GM12878 (cell line): Measurements from ENCODE around the gene SLC22A7. TPM values are rescaled to one million over a fixed set of nuclear protein-coding genes. Genes with fewer than 3 reads are reported as not detected.

ENCODE experiments used
- ATAC-seq: fragments of 200-7000 bp; cut with Tn5 transposase; 3 replicates; pipeline ENCODE4 v1.9.1; 2020; ENCODE audit warnings: mild to moderate bottlenecking, moderate library complexity
- BruUV-seq: library from RNA; stranded (reverse); fragments of 400-500 nt; replicated peaks from 2 replicates; lab custom pipeline; 2021; lab: Mats Ljungman, UMichigan
- CTCF ChIA-PET: fragments of 300-600 bp; sonication (Branson Sonifier 250); formaldehyde crosslinking; extraction: SDS; loops from one replicate; lab custom pipeline; 2021; ENCODE audit warnings: inconsistent platforms; lab: Yijun Ruan, JAX
- POLR2A ChIA-PET: fragments of 350-600 bp; formaldehyde crosslinking; extraction: SDS; loops from one replicate; lab custom pipeline; 2021; ENCODE audit warnings: inconsistent platforms; lab: Charles Lee
- RAD21 ChIA-PET: fragments of 300-600 bp; sonication (Branson Sonifier 250); formaldehyde crosslinking; loops from one replicate; lab custom pipeline; 2023; ENCODE audit warnings: antibody characterized with exemption; ENCODE audit not compliant: unreplicated experiment; lab: Charles Lee
- SMC1A ChIA-PET: fragments of 300-600 bp; sonication (Branson Sonifier 250); formaldehyde crosslinking; loops from one replicate; lab custom pipeline; 2023; ENCODE audit not compliant: unreplicated experiment, uncharacterized antibody; lab: Charles Lee
- DNase-seq: peaks from one replicate; pipeline ENCODE4 v3.0.0-alpha.2; 2011; ENCODE audit warnings: low read depth, low spot score
- FAIRE-seq: peaks from 3 replicates; lab custom pipeline; 2011; peaks lifted over from hg19 to GRCh38; lab: Jason Lieb, UNC
- H2AFZ ChIP-seq: 2 replicates; pipeline ENCODE4 v1.6.0; 2011; ENCODE audit warnings: low read depth, low read length, control low read depth; ENCODE audit not compliant: control insufficient read depth
- H3K27ac ChIP-seq: 2 replicates; pipeline ENCODE4 v1.5.1; 2011; ENCODE audit warnings: control low read depth; ENCODE audit not compliant: control insufficient read depth, insufficient read depth
- H3K27me3 ChIP-seq, 2 experiments: replicated peaks in 1 of 2; 2 replicates each; pipeline versions ENCODE4 v1.6.0 to v1.6.1; 2011; ENCODE audit warnings: low read length in 1 of 2; ENCODE audit not compliant: control insufficient read depth in 2 of 2, insufficient read depth in 2 of 2
- H3K36me3 ChIP-seq, 2 experiments: 2 replicates each; pipeline ENCODE4 v1.5.1; 2011; ENCODE audit warnings: low read length in 1 of 2; ENCODE audit not compliant: control insufficient read depth in 2 of 2, insufficient read depth in 2 of 2
- H3K4me1 ChIP-seq: 2 replicates; pipeline ENCODE4 v1.6.1; 2011; ENCODE audit warnings: mild to moderate bottlenecking, low read length, moderate library complexity, mixed read lengths; ENCODE audit not compliant: control insufficient read depth, insufficient read depth
- H3K4me2 ChIP-seq: 2 replicates; pipeline ENCODE4 v1.6.0; 2011; ENCODE audit warnings: control low read depth; ENCODE audit not compliant: control insufficient read depth, insufficient read depth
- H3K4me3 ChIP-seq: fragments of 200-600 bp; sonication (generic); 2 replicates; pipeline ENCODE4 v1.5.1; 2016
- H3K79me2 ChIP-seq: 2 replicates; pipeline ENCODE4 v1.6.0; 2011; ENCODE audit warnings: low read length; ENCODE audit not compliant: control insufficient read depth, insufficient read depth
- H3K9ac ChIP-seq: 2 replicates; pipeline ENCODE4 v1.8.0; 2011; ENCODE audit warnings: low read length, control low read depth, mixed read lengths; ENCODE audit not compliant: control insufficient read depth, insufficient read depth
- H3K9me3 ChIP-seq: replicated peaks from 3 replicates; pipeline ENCODE4 v1.5.1; 2011; ENCODE audit warnings: mild to moderate bottlenecking, low read length; ENCODE audit not compliant: control insufficient read depth, insufficient read depth
- H4K20me1 ChIP-seq: 2 replicates; pipeline ENCODE4 v1.6.0; 2011; ENCODE audit not compliant: control insufficient read depth, insufficient read depth
- CHD4 ChIP-seq: fragments of 200-600 bp; sonication (generic); IDR thresholded peaks from 2 replicates; pipeline ENCODE4 v1.6.1; 2016; ENCODE audit warnings: mild to moderate bottlenecking
- CUX1 ChIP-seq: IDR thresholded peaks from 2 replicates; pipeline ENCODE4 v1.6.1; 2012; ENCODE audit warnings: improper control_type of control experiment, low read depth, low read length; ENCODE audit not compliant: insufficient replicate concordance
- FOXK2 ChIP-seq: fragments of 450-650 bp; IDR thresholded peaks from 2 replicates; pipeline ENCODE4 v1.6.1; 2017; ENCODE audit warnings: mild to moderate bottlenecking, moderate library complexity
- WGBS: methylation state at CpG from one replicate; pipeline ENCODE4 v1.1.6; 2016; ENCODE audit warnings: low lambda C conversion rate; ENCODE audit not compliant: insufficient replicate concordance, insufficient coverage; ENCODE audit errors: missing lambda C conversion rate; 5-methylcytosine and 5-hydroxymethylcytosine counted together
- in situ Hi-C: fragments of 300-500 bp; cut with MboI; formaldehyde crosslinking; loops from 9 replicates; pipeline ENCODE4 v1.14.3; 2018; ENCODE audit warnings: mixed read lengths
- intact Hi-C: fragments of 100-400 bp; cut with micrococcal nuclease; formaldehyde crosslinking; loops from one replicate; pipeline ENCODE4 v1.14.2; 2022; ENCODE audit not compliant: unreplicated experiment
- polyA plus RNA-seq, 11 experiments: library from polyadenylated mRNA; depleted of rRNA in 4 of 11; unstranded in 6 of 11; stranded (reverse) in 5 of 11; fragments of >200 nt; fragmentation: Nextera tagmentation in 4 of 11; fragmentation: Illumina TruSeq in 1 of 11; extraction: Ambion mirVana in 4 of 11; extraction: Trizol in 1 of 11; gene quantifications; 1 replicate in 1 of 11; 2 replicates in 10 of 11; pipeline versions ENCODE4 v1.2.1 to v1.2.3, GENCODE V29; 2011 to 2016; ENCODE audit warnings: inconsistent platforms in 2 of 11, missing spikeins in 2 of 11, low read depth in 1 of 11
- total RNA-seq, 4 experiments: library from RNA; depleted of rRNA in 3 of 4; stranded (reverse); fragments of >200 nt in 3 of 4; fragmentation: Illumina TruSeq in 1 of 4; extraction: Trizol in 1 of 4; gene quantifications; 2 replicates each; pipeline versions ENCODE4 v1.2.1 to v1.2.3, GENCODE V29; 2013 to 2021

SLC22A7 gene
- total and polyA plus RNA-seq, 10 of the 15 experiments (the other 5 are each of a cell fraction or from before 2014, with no cell fraction given) = 0.08 to 0.31 TPM; not detected in 8

GRCh38 chr6:43261198-43261597 is 36.9 kb upstream of the SLC22A7 start (continued):
- no peak for TF ChIP-seq CHD4

GRCh38 chr6:43262000-43262779 is 35.9 kb upstream of the SLC22A7 start:
- H3K9ac ChIP-seq = no peak overlapping the region
- in situ Hi-C loops (no loop called here), intact Hi-C loops (loop anchor here (2.0 kb wide), 2 partner anchors 73 to 137 kb away; no protein-coding TSS in a partner anchor)
- H3K4me1 ChIP-seq = peaks cover 8% of the 10 kb centered on the region
- no peaks in the 10 kb centered on the region for H3K9me3 ChIP-seq
- H3K27ac ChIP-seq = no peak overlapping the region
- no TSS peak for BruUV-seq
- no peak for FAIRE-seq
- no peak for ATAC-seq
- no peak overlapping the region for H3K4me2 ChIP-seq
- no peak overlapping the region for H2AFZ ChIP-seq
- WGBS = 75% methylated on average over 14 of the region's 14 CpGs
- no peak for TF ChIP-seq CUX1
- TF ChIP-seq FOXK2 = peak; percentile 14; the same call in 1 of the 2 replicates
- H3K36me3 ChIP-seq = no peaks in the 10 kb centered on the region
- no peaks in the 10 kb centered on the region for H3K79me2 ChIP-seq
- SMC1A ChIA-PET = interaction anchor here (1.0 to 3.1 kb wide), 8 partner anchors 33 to 248 kb away, joined by 3 to 16 read pairs (median 4); partner anchors contain the start of genes CRIP3, DNPH1 and LRRC73
- POLR2A ChIA-PET = interaction anchor here (0.7 to 1.0 kb wide), 2 partner anchors 99 to 247 kb away, joined by 3 to 7 read pairs; no protein-coding TSS in a partner anchor
- no peaks in the 10 kb centered on the region for H4K20me1 ChIP-seq
- RAD21 ChIA-PET = interaction anchor here (0.6 to 6.9 kb wide), 8 partner anchors 33 to 245 kb away, joined by 3 to 44 read pairs (median 4); partner anchors contain the start of gene DNPH1
- H3K27me3 ChIP-seq = no peaks in the 10 kb centered on the region; a peak in 1 of 4 replicates
- no peak for DNase-seq
- no peak overlapping the region for H3K4me3 ChIP-seq
- CTCF ChIA-PET = interaction anchor here (0.8 to 6.1 kb wide), 13 partner anchors 24 to 244 kb away, joined by 3 to 56 read pairs (median 10); partner anchors contain the start of genes CRIP3 and DNPH1
